H9 (cell line): Measurements from ENCODE around the gene FNDC3B. TPM values are rescaled to one million over a fixed set of nuclear protein-coding genes. Genes with fewer than 3 reads are reported as not detected.

Source experiments
- DNase-seq: peaks from one replicate; pipeline ENCODE4 v3.0.0-alpha.2; 2017
- H2AFZ ChIP-seq: one replicate; pipeline ENCODE4 v1.6.1; 2013; ENCODE audit warnings: mild to moderate bottlenecking, low read length, control low read depth, moderate library complexity
- H2AK5ac ChIP-seq: 2 replicates; pipeline ENCODE4 v1.6.1; 2013; ENCODE audit warnings: low read length, control low read depth, mixed read lengths; ENCODE audit not compliant: insufficient read length
- H2BK120ac ChIP-seq: one replicate; pipeline ENCODE4 v1.6.1; 2013; ENCODE audit warnings: low read depth, mild to moderate bottlenecking, low read length, control low read depth, inconsistent platforms; ENCODE audit not compliant: poor library complexity, severe bottlenecking
- H2BK12ac ChIP-seq: 2 replicates; pipeline ENCODE4 v1.6.1; 2013; ENCODE audit warnings: low read length, control low read depth, mixed read lengths, low read depth; ENCODE audit not compliant: insufficient read length
- H2BK15ac ChIP-seq: 2 replicates; pipeline ENCODE4 v1.6.1; 2013; ENCODE audit warnings: low read depth, low read length, control low read depth
- H2BK20ac ChIP-seq: one replicate; pipeline ENCODE4 v1.6.1; 2013; ENCODE audit warnings: low read depth, mild to moderate bottlenecking, low read length, control low read depth, inconsistent platforms; ENCODE audit not compliant: poor library complexity, severe bottlenecking
- H2BK5ac ChIP-seq: 2 replicates; pipeline ENCODE4 v1.6.1; 2013; ENCODE audit warnings: low read length, control low read depth, mixed read lengths; ENCODE audit not compliant: insufficient read length
- H3K14ac ChIP-seq: 2 replicates; pipeline ENCODE4 v1.6.1; 2013; ENCODE audit warnings: low read length, control low read depth; ENCODE audit not compliant: insufficient read depth
- H3K18ac ChIP-seq: 2 replicates; pipeline ENCODE4 v1.6.1; 2013; ENCODE audit warnings: low read depth, mild to moderate bottlenecking, mixed read lengths, low read length, control low read depth; ENCODE audit not compliant: insufficient read length
- H3K23ac ChIP-seq: 2 replicates; pipeline ENCODE4 v1.6.1; 2013; ENCODE audit warnings: low read length, control low read depth, mixed read lengths, low read depth; ENCODE audit not compliant: insufficient read length
- H3K23me2 ChIP-seq: 2 replicates; pipeline ENCODE4 v1.6.1; 2013; ENCODE audit warnings: low read depth, mild to moderate bottlenecking, mixed read lengths, low read length, control low read depth; ENCODE audit not compliant: insufficient read length, poor library complexity, severe bottlenecking
- H3K27ac ChIP-seq: 2 replicates; pipeline ENCODE4 v1.5.1; 2013; ENCODE audit warnings: low read length, control low read depth, mixed read lengths, low read depth; ENCODE audit not compliant: insufficient read length
- H3K27me3 ChIP-seq: 2 replicates; pipeline ENCODE4 v1.6.1; 2013; ENCODE audit warnings: low read length, control low read depth, inconsistent platforms; ENCODE audit not compliant: insufficient read depth
- H3K4ac ChIP-seq: 2 replicates; pipeline ENCODE4 v1.6.1; 2013; ENCODE audit warnings: low read depth, mild to moderate bottlenecking, control low read depth, inconsistent platforms, low read length, moderate library complexity
- H3K4me1 ChIP-seq: 2 replicates; pipeline ENCODE4 v1.6.1; 2013; ENCODE audit warnings: low read length, control low read depth, inconsistent platforms; ENCODE audit not compliant: insufficient read depth
- H3K4me2 ChIP-seq: 2 replicates; pipeline ENCODE4 v1.6.1; 2013; ENCODE audit warnings: low read length, control low read depth, mixed read lengths; ENCODE audit not compliant: insufficient read length, insufficient read depth
- H3K56ac ChIP-seq: 2 replicates; pipeline ENCODE4 v1.6.1; 2013; ENCODE audit warnings: low read depth, mild to moderate bottlenecking, mixed read lengths, low read length, control low read depth; ENCODE audit not compliant: insufficient read length
- H3K79me1 ChIP-seq: 2 replicates; pipeline ENCODE4 v1.6.1; 2013; ENCODE audit warnings: low read depth, mild to moderate bottlenecking, moderate library complexity, low read length, control low read depth, inconsistent platforms; ENCODE audit not compliant: insufficient read depth, poor library complexity, severe bottlenecking
- H3K79me2 ChIP-seq: 2 replicates; pipeline ENCODE4 v1.6.1; 2013; ENCODE audit warnings: low read length, control low read depth, inconsistent platforms; ENCODE audit not compliant: insufficient read depth
- H3K9ac ChIP-seq: 2 replicates; pipeline ENCODE4 v1.6.1; 2013; ENCODE audit warnings: low read length, control low read depth, mixed read lengths; ENCODE audit not compliant: insufficient read length; ENCODE audit errors: extremely low read depth
- H3K9me3 ChIP-seq: one replicate; pipeline ENCODE4 v1.6.1; 2013; ENCODE audit warnings: low read depth, low read length, inconsistent platforms; ENCODE audit not compliant: control insufficient read depth
- H3T11ph ChIP-seq: one replicate; pipeline ENCODE4 v1.6.1; 2013; ENCODE audit warnings: mild to moderate bottlenecking, low read length, control low read depth, inconsistent platforms
- H4K20me1 ChIP-seq: one replicate; pipeline ENCODE4 v1.6.1; 2013; ENCODE audit not compliant: control insufficient read depth, insufficient read length, insufficient read depth
- H4K5ac ChIP-seq: 2 replicates; pipeline ENCODE4 v1.6.1; 2013; ENCODE audit warnings: low read depth, mild to moderate bottlenecking, mixed read lengths, low read length, control low read depth; ENCODE audit not compliant: insufficient read length
- H4K8ac ChIP-seq: replicated peaks from 2 replicates; pipeline ENCODE4 v1.6.1; 2013; ENCODE audit warnings: low read length, control low read depth, mixed read lengths, low read depth; ENCODE audit not compliant: insufficient read length
- H4K91ac ChIP-seq: 2 replicates; pipeline ENCODE4 v1.6.1; 2013; ENCODE audit warnings: low read depth, mild to moderate bottlenecking, moderate library complexity, mixed read lengths, low read length, control low read depth; ENCODE audit not compliant: insufficient read length
- H3K27ac Mint-ChIP-seq, 3 experiments: 2 replicates in 2 of 3; 3 replicates in 1 of 3; pipeline ENCODE4 v1.8.0; 2020 to 2021; ENCODE audit warnings: mixed read lengths in 3 of 3, mild to moderate bottlenecking in 1 of 3, moderate library complexity in 1 of 3
- H3K27me3 Mint-ChIP-seq: 2 replicates; pipeline ENCODE4 v1.8.0; 2021; ENCODE audit warnings: low read depth, mild to moderate bottlenecking, moderate library complexity, mixed read lengths
- H3K36me3 Mint-ChIP-seq, 3 experiments: 2 replicates in 2 of 3; 3 replicates in 1 of 3; pipeline ENCODE4 v1.8.0; 2020 to 2021; ENCODE audit warnings: low read depth in 3 of 3, mixed read lengths in 3 of 3; ENCODE audit not compliant: insufficient read depth in 1 of 3
- H3K4me1 Mint-ChIP-seq, 2 experiments: 2 replicates each; pipeline ENCODE4 v1.8.0; 2020; ENCODE audit warnings: mixed read lengths in 2 of 2
- H3K4me3 Mint-ChIP-seq, 2 experiments: 2 replicates in 1 of 2; 3 replicates in 1 of 2; pipeline ENCODE4 v1.8.0; 2020 to 2021; ENCODE audit warnings: mild to moderate bottlenecking in 2 of 2, mixed read lengths in 2 of 2, moderate library complexity in 1 of 2
- H3K9me3 Mint-ChIP-seq, 2 experiments: 2 replicates in 1 of 2; 3 replicates in 1 of 2; pipeline ENCODE4 v1.8.0; 2020; ENCODE audit warnings: mild to moderate bottlenecking in 2 of 2, mixed read lengths in 2 of 2, moderate library complexity in 1 of 2
- WGBS: extraction: QIAGEN DNeasy Blood & Tissue Kit; methylation state at CpG from one replicate; pipeline ENCODE4 v1.1.7; 2013; ENCODE audit warnings: missing lambda C conversion rate, low lambda C conversion rate, mixed read lengths; ENCODE audit not compliant: insufficient read length; ENCODE audit errors: extremely low coverage; 5-methylcytosine and 5-hydroxymethylcytosine counted together
- total RNA-seq: library from RNA; stranded (reverse); gene quantifications from 2 replicates; pipeline ENCODE4 v1.2.1, GENCODE V29; 2021
- TF ChIP-seq, protein P1 (sequence below): fragments of 200-600 bp; sonication (generic); conservative IDR thresholded peaks from 3 replicates; pipeline ENCODE4 v1.8.0; 2021; ENCODE audit warnings: antibody characterized with exemption, mild to moderate bottlenecking

The FNDC3B gene
- total RNA-seq, 1 experiment from 2014 or later: 43.8 TPM

DNA sequence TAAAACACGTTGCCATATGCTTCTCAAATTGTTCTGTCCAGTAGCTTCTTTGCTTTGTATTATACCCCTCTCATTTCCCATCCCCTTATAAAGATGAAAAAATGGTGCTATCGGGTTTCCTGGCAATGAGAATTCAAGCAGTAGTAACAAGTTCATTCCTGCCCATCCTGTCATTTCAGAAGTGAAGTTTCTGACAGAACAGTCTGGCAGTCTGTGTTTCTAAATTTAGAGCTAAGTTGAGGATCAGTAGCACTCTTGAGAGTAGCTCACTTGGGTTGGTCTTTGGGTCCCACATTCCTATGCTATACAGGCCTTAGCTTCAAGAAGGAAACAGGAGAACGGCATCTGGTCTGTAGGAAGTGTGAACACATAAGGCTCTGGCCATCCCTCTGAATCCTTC lies 274.3 kb downstream of the FNDC3B start:
- Histone ChIP-seq H3K9ac (no peak overlapping the region), H4K20me1 (no peaks in the 10 kb centered on the region), H3K23me2 (no peaks in the 10 kb centered on the region), H3K27me3 (no peaks in the 10 kb centered on the region), H2BK12ac (no peak overlapping the region), H3K56ac (no peak overlapping the region), H3K4ac (no peak overlapping the region), H3K14ac (no peak overlapping the region), H3K4me2 (no peak overlapping the region), H4K8ac (no peak overlapping the region), H3T11ph (no peak overlapping the region), H2BK120ac (no peak overlapping the region), H3K79me2 (no peaks in the 10 kb centered on the region), H4K91ac (no peak overlapping the region), H2BK15ac (no peak overlapping the region), H3K27ac (no peak overlapping the region), H3K79me1 (no peaks in the 10 kb centered on the region), H2AK5ac (no peak overlapping the region), H3K18ac (no peak overlapping the region), H4K5ac (no peak overlapping the region), H3K23ac (no peak overlapping the region), H2BK20ac (no peak overlapping the region), H2AFZ (no peak overlapping the region), H3K4me1 (no peaks in the 10 kb centered on the region), H2BK5ac (no peak overlapping the region), H3K9me3 (no peaks in the 10 kb centered on the region)
- no peaks in the 10 kb centered on the region for H3K9me3 Mint-ChIP-seq
- TF ChIP-seq, protein P1, sequence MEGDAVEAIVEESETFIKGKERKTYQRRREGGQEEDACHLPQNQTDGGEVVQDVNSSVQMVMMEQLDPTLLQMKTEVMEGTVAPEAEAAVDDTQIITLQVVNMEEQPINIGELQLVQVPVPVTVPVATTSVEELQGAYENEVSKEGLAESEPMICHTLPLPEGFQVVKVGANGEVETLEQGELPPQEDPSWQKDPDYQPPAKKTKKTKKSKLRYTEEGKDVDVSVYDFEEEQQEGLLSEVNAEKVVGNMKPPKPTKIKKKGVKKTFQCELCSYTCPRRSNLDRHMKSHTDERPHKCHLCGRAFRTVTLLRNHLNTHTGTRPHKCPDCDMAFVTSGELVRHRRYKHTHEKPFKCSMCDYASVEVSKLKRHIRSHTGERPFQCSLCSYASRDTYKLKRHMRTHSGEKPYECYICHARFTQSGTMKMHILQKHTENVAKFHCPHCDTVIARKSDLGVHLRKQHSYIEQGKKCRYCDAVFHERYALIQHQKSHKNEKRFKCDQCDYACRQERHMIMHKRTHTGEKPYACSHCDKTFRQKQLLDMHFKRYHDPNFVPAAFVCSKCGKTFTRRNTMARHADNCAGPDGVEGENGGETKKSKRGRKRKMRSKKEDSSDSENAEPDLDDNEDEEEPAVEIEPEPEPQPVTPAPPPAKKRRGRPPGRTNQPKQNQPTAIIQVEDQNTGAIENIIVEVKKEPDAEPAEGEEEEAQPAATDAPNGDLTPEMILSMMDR: no peak
- peaks cover 20 to 47% (median 40%) of the 10 kb centered on the region in 3 experiments for H3K36me3 Mint-ChIP-seq
- no peaks in the 10 kb centered on the region for H3K27me3 Mint-ChIP-seq
- H3K4me3 Mint-ChIP-seq: no peak overlapping the region
- H3K27ac Mint-ChIP-seq: no peak overlapping the region
- WGBS: no CpG with 5 or more reads among the region's 3 CpGs
- DNase-seq: no peak
- H3K4me1 Mint-ChIP-seq: peaks cover 25 to 27% of the 10 kb centered on the region in 2 experiments
